GM12878 (cell line): ENCODE measurements around the gene UNC13D. TPM values are rescaled to one million over a fixed set of nuclear protein-coding genes. Genes with fewer than 3 reads are reported as not detected.

Experiments used
- ATAC-seq: fragments of 200-7000 bp; cut with Tn5 transposase; 3 replicates; pipeline ENCODE4 v1.9.1; 2020; ENCODE audit warnings: mild to moderate bottlenecking, moderate library complexity
- BruUV-seq: library from RNA; stranded (reverse); fragments of 400-500 nt; replicated peaks from 2 replicates; lab custom pipeline; 2021; lab: Mats Ljungman, UMichigan
- CTCF ChIA-PET: fragments of 300-600 bp; sonication (Branson Sonifier 250); formaldehyde crosslinking; extraction: SDS; loops from one replicate; lab custom pipeline; 2021; ENCODE audit warnings: inconsistent platforms; lab: Yijun Ruan, JAX
- POLR2A ChIA-PET: fragments of 350-600 bp; formaldehyde crosslinking; extraction: SDS; loops from one replicate; lab custom pipeline; 2021; ENCODE audit warnings: inconsistent platforms; lab: Charles Lee
- RAD21 ChIA-PET: fragments of 300-600 bp; sonication (Branson Sonifier 250); formaldehyde crosslinking; loops from one replicate; lab custom pipeline; 2023; ENCODE audit warnings: antibody characterized with exemption; ENCODE audit not compliant: unreplicated experiment; lab: Charles Lee
- SMC1A ChIA-PET: fragments of 300-600 bp; sonication (Branson Sonifier 250); formaldehyde crosslinking; loops from one replicate; lab custom pipeline; 2023; ENCODE audit not compliant: unreplicated experiment, uncharacterized antibody; lab: Charles Lee
- DNase-seq: peaks from one replicate; pipeline ENCODE4 v3.0.0-alpha.2; 2011; ENCODE audit warnings: low read depth, low spot score
- FAIRE-seq: peaks from 3 replicates; lab custom pipeline; 2011; peaks lifted over from hg19 to GRCh38; lab: Jason Lieb, UNC
- H2AFZ ChIP-seq: 2 replicates; pipeline ENCODE4 v1.6.0; 2011; ENCODE audit warnings: low read depth, low read length, control low read depth; ENCODE audit not compliant: control insufficient read depth
- H3K27ac ChIP-seq: 2 replicates; pipeline ENCODE4 v1.5.1; 2011; ENCODE audit warnings: control low read depth; ENCODE audit not compliant: control insufficient read depth, insufficient read depth
- H3K27me3 ChIP-seq, 2 experiments: replicated peaks in 1 of 2; 2 replicates each; pipeline versions ENCODE4 v1.6.0 to v1.6.1; 2011; ENCODE audit warnings: low read length in 1 of 2; ENCODE audit not compliant: control insufficient read depth in 2 of 2, insufficient read depth in 2 of 2
- H3K36me3 ChIP-seq, 2 experiments: 2 replicates each; pipeline ENCODE4 v1.5.1; 2011; ENCODE audit warnings: low read length in 1 of 2; ENCODE audit not compliant: control insufficient read depth in 2 of 2, insufficient read depth in 2 of 2
- H3K4me1 ChIP-seq: 2 replicates; pipeline ENCODE4 v1.6.1; 2011; ENCODE audit warnings: mild to moderate bottlenecking, low read length, moderate library complexity, mixed read lengths; ENCODE audit not compliant: control insufficient read depth, insufficient read depth
- H3K4me2 ChIP-seq: 2 replicates; pipeline ENCODE4 v1.6.0; 2011; ENCODE audit warnings: control low read depth; ENCODE audit not compliant: control insufficient read depth, insufficient read depth
- H3K4me3 ChIP-seq: fragments of 200-600 bp; sonication (generic); 2 replicates; pipeline ENCODE4 v1.5.1; 2016
- H3K79me2 ChIP-seq: 2 replicates; pipeline ENCODE4 v1.6.0; 2011; ENCODE audit warnings: low read length; ENCODE audit not compliant: control insufficient read depth, insufficient read depth
- H3K9ac ChIP-seq: 2 replicates; pipeline ENCODE4 v1.8.0; 2011; ENCODE audit warnings: low read length, control low read depth, mixed read lengths; ENCODE audit not compliant: control insufficient read depth, insufficient read depth
- H3K9me3 ChIP-seq: replicated peaks from 3 replicates; pipeline ENCODE4 v1.5.1; 2011; ENCODE audit warnings: mild to moderate bottlenecking, low read length; ENCODE audit not compliant: control insufficient read depth, insufficient read depth
- H4K20me1 ChIP-seq: 2 replicates; pipeline ENCODE4 v1.6.0; 2011; ENCODE audit not compliant: control insufficient read depth, insufficient read depth
- BRCA1 ChIP-seq: IDR thresholded peaks from 2 replicates; pipeline ENCODE4 v1.6.1; 2011; ENCODE audit warnings: low read depth, low read length, improper control_type of control experiment
- CBX3 ChIP-seq: fragments of 200-600 bp; sonication (generic); IDR thresholded peaks from 2 replicates; pipeline ENCODE4 v1.6.1; 2016; ENCODE audit warnings: low read depth, borderline replicate concordance
- GABPA ChIP-seq: IDR thresholded peaks from 2 replicates; pipeline ENCODE4 v1.6.1; 2014; ENCODE audit warnings: antibody characterized with exemption, low read depth, mild to moderate bottlenecking, inconsistent platforms
- MTA2 ChIP-seq: fragments of 450-650 bp; IDR thresholded peaks from 2 replicates; pipeline ENCODE4 v1.6.1; 2016; ENCODE audit warnings: low read depth, mild to moderate bottlenecking, moderate library complexity
- NR2C2 ChIP-seq: IDR thresholded peaks from 2 replicates; pipeline ENCODE4 v1.6.1; 2011; ENCODE audit warnings: borderline replicate concordance, low read depth; ENCODE audit not compliant: control insufficient read depth, insufficient read length
- ZNF622 ChIP-seq: fragments of 450-650 bp; IDR thresholded peaks from 2 replicates; pipeline ENCODE4 v1.6.1; 2017; ENCODE audit warnings: mild to moderate bottlenecking, inconsistent platforms
- WGBS: methylation state at CpG from one replicate; pipeline ENCODE4 v1.1.6; 2016; ENCODE audit warnings: low lambda C conversion rate; ENCODE audit not compliant: insufficient replicate concordance, insufficient coverage; ENCODE audit errors: missing lambda C conversion rate; 5-methylcytosine and 5-hydroxymethylcytosine counted together
- in situ Hi-C: fragments of 300-500 bp; cut with MboI; formaldehyde crosslinking; loops from 9 replicates; pipeline ENCODE4 v1.14.3; 2018; ENCODE audit warnings: mixed read lengths
- intact Hi-C: fragments of 100-400 bp; cut with micrococcal nuclease; formaldehyde crosslinking; loops from one replicate; pipeline ENCODE4 v1.14.2; 2022; ENCODE audit not compliant: unreplicated experiment
- polyA plus RNA-seq, 11 experiments: library from polyadenylated mRNA; depleted of rRNA in 4 of 11; unstranded in 6 of 11; stranded (reverse) in 5 of 11; fragments of >200 nt; fragmentation: Nextera tagmentation in 4 of 11; fragmentation: Illumina TruSeq in 1 of 11; extraction: Ambion mirVana in 4 of 11; extraction: Trizol in 1 of 11; gene quantifications; 1 replicate in 1 of 11; 2 replicates in 10 of 11; pipeline versions ENCODE4 v1.2.1 to v1.2.3, GENCODE V29; 2011 to 2016; ENCODE audit warnings: inconsistent platforms in 2 of 11, missing spikeins in 2 of 11, low read depth in 1 of 11
- total RNA-seq, 4 experiments: library from RNA; depleted of rRNA in 3 of 4; stranded (reverse); fragments of >200 nt in 3 of 4; fragmentation: Illumina TruSeq in 1 of 4; extraction: Trizol in 1 of 4; gene quantifications; 2 replicates each; pipeline versions ENCODE4 v1.2.1 to v1.2.3, GENCODE V29; 2013 to 2021
- TF ChIP-seq, protein P1 (sequence below): fragments of 450-650 bp; conservative IDR thresholded peaks from 2 replicates; pipeline ENCODE4 v1.6.1; 2017; ENCODE audit warnings: mild to moderate bottlenecking, moderate library complexity
- TF ChIP-seq, protein P2 (sequence below): fragments of 450-650 bp; IDR thresholded peaks from 2 replicates; pipeline ENCODE4 v1.6.1; 2017; ENCODE audit warnings: mild to moderate bottlenecking
- TF ChIP-seq, protein P3 (sequence below): IDR thresholded peaks from 2 replicates; pipeline ENCODE4 v1.6.1; 2012; ENCODE audit warnings: improper control_type of control experiment, low read depth, low read length; ENCODE audit not compliant: insufficient replicate concordance
- TF ChIP-seq, protein P4 (sequence below): fragments of 450-650 bp; IDR thresholded peaks from 2 replicates; pipeline ENCODE4 v1.6.1; 2017; ENCODE audit warnings: antibody characterized with exemption, mild to moderate bottlenecking, moderate library complexity

UNC13D gene
- total and polyA plus RNA-seq, 10 of the 15 experiments (the other 5 are each of a cell fraction or from before 2014, with no cell fraction given): 0.32 to 63.9 (median 25.2) TPM

DNA sequence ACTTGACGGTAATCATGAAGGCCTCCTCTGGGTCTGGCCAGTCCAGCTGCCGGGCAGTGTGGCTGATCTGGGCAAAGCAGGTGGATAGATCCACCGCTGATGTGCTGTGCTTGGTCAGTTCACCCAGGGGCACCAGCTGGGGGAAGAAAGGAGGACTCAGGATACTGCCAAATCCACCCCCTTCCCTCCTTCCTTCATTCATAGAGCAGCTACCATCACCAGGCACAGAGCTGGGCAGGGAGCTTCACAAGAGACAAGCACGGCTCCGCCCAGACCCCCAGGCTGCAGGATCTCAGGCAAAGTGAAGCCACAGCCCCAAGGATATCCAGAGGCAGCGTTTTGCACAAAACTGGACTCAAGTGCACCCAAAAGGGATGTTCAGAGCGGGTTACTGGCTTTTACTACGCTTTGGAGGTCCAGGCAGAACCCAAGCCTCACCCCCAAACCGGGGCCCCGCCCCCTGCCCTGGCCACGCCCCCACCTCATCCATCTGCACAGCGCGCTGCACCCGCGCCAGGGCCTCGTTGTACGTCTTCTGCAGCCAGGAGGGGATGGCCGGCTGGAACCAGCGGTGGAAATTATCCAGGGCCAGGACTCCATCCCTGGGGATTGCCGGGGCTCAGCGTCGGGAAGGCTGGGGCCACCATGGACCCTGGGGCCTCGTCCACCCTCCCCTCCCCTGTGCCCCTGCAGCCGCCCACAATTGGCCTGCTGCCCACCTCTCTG, 9.1 kb downstream of the UNC13D start:
- DNase-seq: no peak
- Histone ChIP-seq H4K20me1 (no peaks in the 10 kb centered on the region), H3K4me1 (no peaks in the 10 kb centered on the region), H3K27me3 (no peaks in the 10 kb centered on the region), H3K27ac (no peak overlapping the region), H3K79me2 (no peaks in the 10 kb centered on the region), H3K36me3 (peaks cover 0 to 8% of the 10 kb centered on the region in 2 experiments; a peak in 3 of 4 replicates), H3K4me2 (no peak overlapping the region), H2AFZ (no peak overlapping the region), H3K9ac (no peak overlapping the region), H3K4me3 (no peak overlapping the region), H3K9me3 (no peaks in the 10 kb centered on the region)
- ATAC-seq: no peak
- intact Hi-C loops (no loop called here), in situ Hi-C loops (no loop called here)
- ChIA-PET SMC1A (interaction anchor here (0.7 kb wide), 1 partner anchor 71 kb away, joined by 3 read pairs; no protein-coding TSS in a partner anchor), POLR2A (interaction anchor here (1.9 kb wide), 1 partner anchor 10 kb away, joined by 9 read pairs; the partner anchor contains the start of gene UNC13D), CTCF (interaction anchor here (0.8 to 1.3 kb wide), 2 partner anchors 13 to 81 kb away, joined by 3 read pairs; no protein-coding TSS in a partner anchor), RAD21 (no interaction called here)
- FAIRE-seq: no peak
- WGBS: 78% methylated on average over 20 of the region's 24 CpGs
- BruUV-seq: no TSS peak
- TF ChIP-seq GABPA (no peak), BRCA1 (no peak), CBX3 (no peak), ZNF622 (no peak), MTA2 (no peak), NR2C2 (no peak)
- TF ChIP-seq, protein P1, sequence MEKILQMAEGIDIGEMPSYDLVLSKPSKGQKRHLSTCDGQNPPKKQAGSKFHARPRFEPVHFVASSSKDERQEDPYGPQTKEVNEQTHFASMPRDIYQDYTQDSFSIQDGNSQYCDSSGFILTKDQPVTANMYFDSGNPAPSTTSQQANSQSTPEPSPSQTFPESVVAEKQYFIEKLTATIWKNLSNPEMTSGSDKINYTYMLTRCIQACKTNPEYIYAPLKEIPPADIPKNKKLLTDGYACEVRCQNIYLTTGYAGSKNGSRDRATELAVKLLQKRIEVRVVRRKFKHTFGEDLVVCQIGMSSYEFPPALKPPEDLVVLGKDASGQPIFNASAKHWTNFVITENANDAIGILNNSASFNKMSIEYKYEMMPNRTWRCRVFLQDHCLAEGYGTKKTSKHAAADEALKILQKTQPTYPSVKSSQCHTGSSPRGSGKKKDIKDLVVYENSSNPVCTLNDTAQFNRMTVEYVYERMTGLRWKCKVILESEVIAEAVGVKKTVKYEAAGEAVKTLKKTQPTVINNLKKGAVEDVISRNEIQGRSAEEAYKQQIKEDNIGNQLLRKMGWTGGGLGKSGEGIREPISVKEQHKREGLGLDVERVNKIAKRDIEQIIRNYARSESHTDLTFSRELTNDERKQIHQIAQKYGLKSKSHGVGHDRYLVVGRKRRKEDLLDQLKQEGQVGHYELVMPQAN: no peak
- TF ChIP-seq, protein P2, sequence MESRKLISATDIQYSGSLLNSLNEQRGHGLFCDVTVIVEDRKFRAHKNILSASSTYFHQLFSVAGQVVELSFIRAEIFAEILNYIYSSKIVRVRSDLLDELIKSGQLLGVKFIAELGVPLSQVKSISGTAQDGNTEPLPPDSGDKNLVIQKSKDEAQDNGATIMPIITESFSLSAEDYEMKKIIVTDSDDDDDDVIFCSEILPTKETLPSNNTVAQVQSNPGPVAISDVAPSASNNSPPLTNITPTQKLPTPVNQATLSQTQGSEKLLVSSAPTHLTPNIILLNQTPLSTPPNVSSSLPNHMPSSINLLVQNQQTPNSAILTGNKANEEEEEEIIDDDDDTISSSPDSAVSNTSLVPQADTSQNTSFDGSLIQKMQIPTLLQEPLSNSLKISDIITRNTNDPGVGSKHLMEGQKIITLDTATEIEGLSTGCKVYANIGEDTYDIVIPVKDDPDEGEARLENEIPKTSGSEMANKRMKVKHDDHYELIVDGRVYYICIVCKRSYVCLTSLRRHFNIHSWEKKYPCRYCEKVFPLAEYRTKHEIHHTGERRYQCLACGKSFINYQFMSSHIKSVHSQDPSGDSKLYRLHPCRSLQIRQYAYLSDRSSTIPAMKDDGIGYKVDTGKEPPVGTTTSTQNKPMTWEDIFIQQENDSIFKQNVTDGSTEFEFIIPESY: no peak
- TF ChIP-seq, protein P3, sequence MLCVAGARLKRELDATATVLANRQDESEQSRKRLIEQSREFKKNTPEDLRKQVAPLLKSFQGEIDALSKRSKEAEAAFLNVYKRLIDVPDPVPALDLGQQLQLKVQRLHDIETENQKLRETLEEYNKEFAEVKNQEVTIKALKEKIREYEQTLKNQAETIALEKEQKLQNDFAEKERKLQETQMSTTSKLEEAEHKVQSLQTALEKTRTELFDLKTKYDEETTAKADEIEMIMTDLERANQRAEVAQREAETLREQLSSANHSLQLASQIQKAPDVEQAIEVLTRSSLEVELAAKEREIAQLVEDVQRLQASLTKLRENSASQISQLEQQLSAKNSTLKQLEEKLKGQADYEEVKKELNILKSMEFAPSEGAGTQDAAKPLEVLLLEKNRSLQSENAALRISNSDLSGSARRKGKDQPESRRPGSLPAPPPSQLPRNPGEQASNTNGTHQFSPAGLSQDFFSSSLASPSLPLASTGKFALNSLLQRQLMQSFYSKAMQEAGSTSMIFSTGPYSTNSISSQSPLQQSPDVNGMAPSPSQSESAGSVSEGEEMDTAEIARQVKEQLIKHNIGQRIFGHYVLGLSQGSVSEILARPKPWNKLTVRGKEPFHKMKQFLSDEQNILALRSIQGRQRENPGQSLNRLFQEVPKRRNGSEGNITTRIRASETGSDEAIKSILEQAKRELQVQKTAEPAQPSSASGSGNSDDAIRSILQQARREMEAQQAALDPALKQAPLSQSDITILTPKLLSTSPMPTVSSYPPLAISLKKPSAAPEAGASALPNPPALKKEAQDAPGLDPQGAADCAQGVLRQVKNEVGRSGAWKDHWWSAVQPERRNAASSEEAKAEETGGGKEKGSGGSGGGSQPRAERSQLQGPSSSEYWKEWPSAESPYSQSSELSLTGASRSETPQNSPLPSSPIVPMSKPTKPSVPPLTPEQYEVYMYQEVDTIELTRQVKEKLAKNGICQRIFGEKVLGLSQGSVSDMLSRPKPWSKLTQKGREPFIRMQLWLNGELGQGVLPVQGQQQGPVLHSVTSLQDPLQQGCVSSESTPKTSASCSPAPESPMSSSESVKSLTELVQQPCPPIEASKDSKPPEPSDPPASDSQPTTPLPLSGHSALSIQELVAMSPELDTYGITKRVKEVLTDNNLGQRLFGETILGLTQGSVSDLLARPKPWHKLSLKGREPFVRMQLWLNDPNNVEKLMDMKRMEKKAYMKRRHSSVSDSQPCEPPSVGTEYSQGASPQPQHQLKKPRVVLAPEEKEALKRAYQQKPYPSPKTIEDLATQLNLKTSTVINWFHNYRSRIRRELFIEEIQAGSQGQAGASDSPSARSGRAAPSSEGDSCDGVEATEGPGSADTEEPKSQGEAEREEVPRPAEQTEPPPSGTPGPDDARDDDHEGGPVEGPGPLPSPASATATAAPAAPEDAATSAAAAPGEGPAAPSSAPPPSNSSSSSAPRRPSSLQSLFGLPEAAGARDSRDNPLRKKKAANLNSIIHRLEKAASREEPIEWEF: no peak
- TF ChIP-seq, protein P4, sequence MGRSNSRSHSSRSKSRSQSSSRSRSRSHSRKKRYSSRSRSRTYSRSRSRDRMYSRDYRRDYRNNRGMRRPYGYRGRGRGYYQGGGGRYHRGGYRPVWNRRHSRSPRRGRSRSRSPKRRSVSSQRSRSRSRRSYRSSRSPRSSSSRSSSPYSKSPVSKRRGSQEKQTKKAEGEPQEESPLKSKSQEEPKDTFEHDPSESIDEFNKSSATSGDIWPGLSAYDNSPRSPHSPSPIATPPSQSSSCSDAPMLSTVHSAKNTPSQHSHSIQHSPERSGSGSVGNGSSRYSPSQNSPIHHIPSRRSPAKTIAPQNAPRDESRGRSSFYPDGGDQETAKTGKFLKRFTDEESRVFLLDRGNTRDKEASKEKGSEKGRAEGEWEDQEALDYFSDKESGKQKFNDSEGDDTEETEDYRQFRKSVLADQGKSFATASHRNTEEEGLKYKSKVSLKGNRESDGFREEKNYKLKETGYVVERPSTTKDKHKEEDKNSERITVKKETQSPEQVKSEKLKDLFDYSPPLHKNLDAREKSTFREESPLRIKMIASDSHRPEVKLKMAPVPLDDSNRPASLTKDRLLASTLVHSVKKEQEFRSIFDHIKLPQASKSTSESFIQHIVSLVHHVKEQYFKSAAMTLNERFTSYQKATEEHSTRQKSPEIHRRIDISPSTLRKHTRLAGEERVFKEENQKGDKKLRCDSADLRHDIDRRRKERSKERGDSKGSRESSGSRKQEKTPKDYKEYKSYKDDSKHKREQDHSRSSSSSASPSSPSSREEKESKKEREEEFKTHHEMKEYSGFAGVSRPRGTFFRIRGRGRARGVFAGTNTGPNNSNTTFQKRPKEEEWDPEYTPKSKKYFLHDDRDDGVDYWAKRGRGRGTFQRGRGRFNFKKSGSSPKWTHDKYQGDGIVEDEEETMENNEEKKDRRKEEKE: no peak
